ENCODE data around the gene CFAP210. TPM values are rescaled to one million over a fixed set of nuclear protein-coding genes. Genes with fewer than 3 reads are reported as not detected.
"Not testable (repeated sequence)": the region's sequence is repeated elsewhere in the genome, so short reads cannot be mapped to it uniquely, and the experiment has no call there.

CFAP210 gene
- total RNA-seq, 2 donors from 2014 or later = not detected

DNA sequence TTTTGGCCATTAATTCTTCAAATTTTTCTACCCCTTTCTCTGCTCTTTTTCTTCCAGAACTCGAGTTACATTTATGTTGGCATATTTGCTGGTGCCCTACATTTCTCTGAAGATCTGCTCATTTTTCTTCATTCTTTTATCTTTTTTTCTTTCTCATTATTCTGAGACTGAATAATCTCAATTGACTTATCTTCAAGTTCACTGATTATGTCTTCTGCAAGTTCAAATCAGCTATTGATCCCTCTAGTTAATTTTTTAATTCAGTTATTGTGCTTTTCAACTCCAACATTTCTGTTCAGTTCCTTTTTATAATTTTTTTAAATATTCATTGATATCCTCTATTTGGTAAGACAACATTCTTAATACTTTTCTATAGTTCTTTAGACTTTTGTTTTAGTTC lies 3.2 kb downstream of the CFAP210 start:
- DNase-seq (ENCODE audit: low spot score in 2 of 2) (no peak), ATAC-seq (no peak)
- Mint-ChIP-seq H3K9me3 (peaks cover 12 to 24% of the 10 kb centered on the region in 2 donors), H3K27ac (no peak overlapping the region), H3K36me3 (peaks cover 12 to 34% of the 10 kb centered on the region in 2 donors)

DNA sequence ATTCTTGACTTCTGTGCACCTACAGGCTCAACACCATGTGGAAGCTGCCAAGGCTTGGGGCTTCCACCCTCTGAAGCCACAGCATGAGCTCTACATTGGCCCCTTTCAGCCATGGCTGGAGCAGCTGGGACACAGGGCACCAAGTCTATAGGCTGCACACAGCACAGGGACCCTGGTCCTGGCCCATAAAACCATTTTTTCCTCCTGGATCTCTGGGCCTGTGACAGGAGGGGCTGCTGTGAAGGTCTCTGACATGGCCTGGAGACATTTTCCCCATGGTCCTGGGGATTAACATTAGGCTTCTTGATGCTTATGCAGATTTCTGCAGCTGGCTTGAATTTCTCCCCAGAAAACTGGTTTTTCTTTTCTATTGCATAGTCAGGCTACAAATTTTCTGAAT lies 6.3 kb downstream of the CFAP210 start:
- H3K36me3 Mint-ChIP-seq = peaks cover 12 to 34% of the 10 kb centered on the region in 2 donors
- not testable (repeated sequence) for ATAC-seq; DNase-seq (ENCODE audit: low spot score in 2 of 2); H3K27ac Mint-ChIP-seq
- peaks cover 12 to 24% of the 10 kb centered on the region in 2 donors for H3K9me3 Mint-ChIP-seq

DNA sequence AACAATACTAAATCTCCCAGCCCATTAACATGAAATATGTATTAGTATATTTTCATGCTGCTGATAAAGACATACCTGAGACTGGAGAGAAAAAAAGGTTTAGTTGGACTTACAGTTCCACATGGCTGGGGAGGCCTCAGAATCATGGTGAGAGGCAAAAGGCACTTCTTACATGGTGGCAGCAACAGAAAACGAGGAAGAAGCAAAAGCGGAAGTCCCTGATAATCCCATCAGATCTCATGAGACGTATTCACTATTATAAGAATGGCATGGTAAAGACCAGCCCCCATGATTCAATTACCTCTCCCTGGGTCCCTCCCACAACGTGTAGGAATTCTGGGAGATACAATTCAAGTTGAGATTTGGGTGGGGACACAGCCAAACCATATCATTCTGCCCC lies 7.4 kb downstream of the CFAP210 start:
- Mint-ChIP-seq H3K36me3 (peaks cover 10 to 34% of the 10 kb centered on the region in 2 donors), H3K9me3 (peaks cover 11 to 24% of the 10 kb centered on the region in 2 donors)
- not testable (repeated sequence) for H3K27ac Mint-ChIP-seq; DNase-seq (ENCODE audit: low spot score in 2 of 2); ATAC-seq

DNA sequence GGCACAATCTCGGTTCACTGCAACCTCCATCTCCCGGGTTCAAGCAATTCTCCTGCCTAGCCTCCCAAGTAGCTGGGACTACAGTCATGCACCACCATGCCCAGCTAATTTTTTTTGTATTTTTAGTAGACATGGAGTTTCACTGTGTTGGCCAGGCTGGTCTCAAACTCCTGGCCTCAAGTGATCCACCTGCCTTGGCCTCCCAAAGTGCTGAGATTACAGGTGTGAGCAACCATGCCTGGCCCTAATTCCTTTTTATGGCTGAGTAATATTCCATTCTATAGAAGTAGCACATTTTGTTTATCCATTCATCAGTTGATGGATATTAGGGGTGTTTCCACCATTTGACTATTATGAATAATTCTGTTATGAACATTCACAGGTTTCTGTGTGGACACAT lies 9.5 kb downstream of the CFAP210 start:
- Mint-ChIP-seq H3K9me3 (peaks cover 9 to 12% of the 10 kb centered on the region in 2 donors), H3K36me3 (peaks cover 4 to 21% of the 10 kb centered on the region in 2 donors)
- DNase-seq (ENCODE audit: low spot score in 2 of 2); H3K27ac Mint-ChIP-seq; ATAC-seq: not testable (repeated sequence)

DNA sequence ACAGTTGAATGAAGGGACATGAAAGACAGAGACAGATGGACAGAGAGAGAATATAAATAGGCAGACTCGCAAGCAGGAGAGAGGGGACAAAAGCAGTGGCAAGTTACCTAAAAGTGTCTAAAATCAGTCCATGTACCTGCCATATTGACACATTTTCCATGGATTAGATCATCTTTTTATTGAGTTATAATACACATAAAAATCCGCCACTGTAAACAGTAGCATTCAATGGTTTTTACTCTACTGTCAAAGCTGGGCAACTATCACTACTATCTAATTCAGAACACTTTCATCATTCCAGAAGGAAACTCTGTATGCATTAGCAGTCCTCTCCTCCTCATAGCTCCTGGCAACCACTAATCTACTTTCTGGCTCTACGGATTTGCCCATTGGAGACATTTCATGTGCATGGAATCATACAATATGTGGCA lies 10.1 kb downstream of the CFAP210 start:
- Mint-ChIP-seq H3K27ac (no peak overlapping the region), H3K9me3 (peaks cover 9 to 12% of the 10 kb centered on the region in 2 donors), H3K36me3 (peaks cover 4 to 21% of the 10 kb centered on the region in 2 donors)
- DNase-seq (ENCODE audit: low spot score in 2 of 2) (no peak), ATAC-seq (no peak)

DNA sequence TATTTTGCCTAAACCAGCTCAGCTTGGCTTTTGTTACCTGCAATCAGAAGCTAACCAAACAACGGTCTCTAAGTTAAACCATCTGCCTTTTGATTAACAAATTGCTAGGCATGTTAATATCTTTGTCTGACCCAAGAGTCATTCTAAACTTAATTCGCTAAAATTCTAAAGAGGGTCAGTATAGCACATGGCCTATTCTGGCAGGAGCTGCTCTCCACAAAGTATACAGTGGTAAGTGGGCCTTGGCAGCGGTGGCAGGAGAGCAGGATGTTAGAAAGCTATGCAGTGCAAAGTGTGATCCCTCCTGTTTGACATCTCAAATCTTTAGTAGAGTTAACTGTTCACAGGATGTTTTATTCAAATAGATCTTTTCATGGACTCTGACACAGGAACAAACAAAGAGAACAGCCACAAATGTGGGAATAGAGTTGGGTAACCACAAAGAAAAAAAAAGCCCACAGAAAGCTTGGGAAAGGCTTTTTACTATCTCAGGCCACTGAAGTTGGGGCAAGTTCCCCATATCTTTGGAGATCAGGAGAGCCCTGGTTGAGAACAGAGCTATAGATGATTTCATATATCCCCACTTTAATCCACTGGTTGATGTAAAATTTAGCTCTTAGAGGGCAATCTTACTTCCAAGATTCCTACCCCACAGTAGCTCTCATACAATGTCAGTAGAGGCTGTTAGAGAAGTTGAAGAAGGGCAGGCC lies 10.6 kb downstream of the CFAP210 start:
- H3K27ac Mint-ChIP-seq = peak overlapping the region in 1 of 2 donors; percentile 52
- H3K36me3 Mint-ChIP-seq = peaks cover 4 to 18% of the 10 kb centered on the region in 2 donors
- ATAC-seq (peak; percentile 41 to 56), DNase-seq (ENCODE audit: low spot score in 2 of 2) (no peak)
- peaks cover 6 to 9% of the 10 kb centered on the region in 2 donors for H3K9me3 Mint-ChIP-seq

DNA sequence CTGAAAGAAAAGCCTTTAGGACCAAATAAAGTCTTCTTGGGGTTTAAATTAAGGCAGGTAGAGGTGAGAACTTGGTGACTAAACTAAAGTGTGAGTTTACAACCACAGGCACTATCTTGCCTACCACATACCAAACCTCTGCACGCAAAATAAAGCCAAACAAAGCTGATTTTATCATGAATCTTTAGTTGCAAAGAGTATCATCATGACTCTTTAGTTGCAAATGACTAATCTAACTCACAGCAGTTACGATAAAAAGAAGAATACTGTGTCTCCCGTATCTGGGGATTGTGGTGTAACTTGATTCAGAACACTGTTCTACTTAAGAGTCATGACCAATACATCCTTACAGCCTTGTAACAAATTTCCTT lies 11.2 kb downstream of the CFAP210 start:
- Mint-ChIP-seq H3K27ac (peak overlapping the region in 1 of 2 donors; percentile 52), H3K36me3 (peaks cover 4 to 12% of the 10 kb centered on the region in 2 donors), H3K9me3 (peaks cover 3 to 5% of the 10 kb centered on the region in 2 donors)
- DNase-seq (ENCODE audit: low spot score in 2 of 2) = peak in 1 of 2 donors; percentile 27
- peak; percentile 93 to 97 for ATAC-seq

DNA sequence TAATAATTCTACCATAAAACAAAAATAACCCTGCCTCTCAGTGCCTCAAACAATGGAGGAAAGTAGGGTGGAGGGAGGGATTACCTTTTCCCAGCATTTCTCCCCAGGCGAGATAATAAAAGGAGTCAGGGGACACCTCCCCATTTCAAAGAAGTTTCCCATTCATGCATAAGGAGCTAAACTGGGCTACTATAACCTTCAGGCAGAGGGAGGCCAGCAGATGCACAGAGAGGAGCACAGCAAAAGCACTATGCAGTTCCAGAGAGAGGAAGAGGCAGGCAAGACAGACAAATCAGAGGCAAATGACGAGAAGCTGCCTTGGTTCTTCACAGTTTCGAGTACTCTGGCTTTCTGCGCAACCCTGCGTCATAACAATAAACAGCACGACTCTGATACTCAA lies 17.4 kb downstream of the CFAP210 start:
- H3K27ac Mint-ChIP-seq = no peak overlapping the region
- peaks cover 0 to 3% of the 10 kb centered on the region in 2 donors for H3K9me3 Mint-ChIP-seq
- H3K36me3 Mint-ChIP-seq = peaks cover 0 to 4% of the 10 kb centered on the region in 2 donors
- ATAC-seq (no peak), DNase-seq (ENCODE audit: low spot score in 2 of 2) (no peak)

DNA sequence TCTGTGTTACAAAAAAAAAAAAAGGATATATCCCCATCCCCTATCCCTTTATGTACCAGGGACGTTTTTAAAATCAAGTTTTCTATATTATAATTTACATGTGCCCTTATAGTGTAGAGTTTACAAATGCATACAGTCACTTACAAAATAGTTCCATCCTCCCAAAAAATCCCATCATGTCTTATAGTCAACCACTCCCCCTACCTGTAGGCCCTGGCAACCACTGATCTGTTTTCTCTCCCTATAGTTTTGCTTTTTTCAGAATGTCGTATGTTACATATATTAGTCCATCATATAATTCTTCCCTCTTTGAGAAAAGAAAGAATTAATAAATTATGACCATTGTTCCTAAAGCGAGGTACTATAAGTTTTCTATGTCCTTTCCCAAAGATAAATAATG lies 17.8 kb downstream of the CFAP210 start:
- H3K36me3 Mint-ChIP-seq = peaks cover 0 to 4% of the 10 kb centered on the region in 2 donors
- no peak for DNase-seq (ENCODE audit: low spot score in 2 of 2)

DNA sequence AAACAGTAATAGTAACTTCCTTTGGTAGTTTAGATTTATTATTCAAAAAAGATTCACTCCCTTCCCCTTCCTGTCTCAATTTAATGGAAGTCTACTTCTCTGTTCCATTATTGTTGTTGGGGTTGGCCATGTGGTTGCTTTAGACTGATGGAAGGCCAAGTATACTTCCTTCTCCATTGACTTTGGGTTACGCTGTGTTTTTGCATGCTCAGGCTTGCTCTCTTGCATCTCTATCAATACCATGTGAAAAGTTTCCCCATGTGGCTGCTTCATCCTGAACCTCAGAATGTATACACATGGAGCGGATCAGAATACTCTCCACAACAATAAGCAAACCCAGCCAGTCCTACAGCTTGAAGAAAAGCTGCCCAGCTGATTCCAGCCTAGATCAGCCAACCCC lies 20.3 kb downstream of the CFAP210 start:
- no peak overlapping the region for H3K27ac Mint-ChIP-seq
- no peaks in the 10 kb centered on the region for H3K36me3 Mint-ChIP-seq
- H3K9me3 Mint-ChIP-seq = no peaks in the 10 kb centered on the region
- DNase-seq (ENCODE audit: low spot score in 2 of 2) (no peak), ATAC-seq (no peak)

More for the DNA sequence above, 17.8 kb downstream of the CFAP210 start:
- Mint-ChIP-seq H3K9me3 (peaks cover 0 to 3% of the 10 kb centered on the region in 2 donors), H3K27ac (no peak overlapping the region)
- ATAC-seq = no peak

DNA sequence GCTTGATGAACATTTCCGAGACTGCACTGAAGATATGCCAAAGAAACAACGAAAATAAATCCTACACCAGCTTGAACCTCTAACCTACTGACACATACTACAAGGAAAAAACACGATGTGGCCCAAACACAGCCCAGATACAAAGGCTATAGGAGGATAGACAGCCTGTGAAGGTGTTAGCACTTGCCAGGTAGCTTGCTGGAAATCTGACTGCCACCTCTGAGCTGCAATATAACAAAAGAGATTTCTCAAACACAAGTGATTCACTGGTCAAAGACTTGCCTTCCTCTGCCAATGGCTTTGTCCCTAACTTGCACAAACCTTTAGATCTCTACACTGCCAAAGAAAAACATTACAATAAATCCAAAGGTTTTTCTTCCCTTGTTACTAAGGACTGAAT lies 21.1 kb downstream of the CFAP210 start:
- no peaks in the 10 kb centered on the region for H3K9me3 Mint-ChIP-seq
- DNase-seq (ENCODE audit: low spot score in 2 of 2) = no peak
- no peak overlapping the region for H3K27ac Mint-ChIP-seq
- no peak for ATAC-seq
- H3K36me3 Mint-ChIP-seq = no peaks in the 10 kb centered on the region

DNA sequence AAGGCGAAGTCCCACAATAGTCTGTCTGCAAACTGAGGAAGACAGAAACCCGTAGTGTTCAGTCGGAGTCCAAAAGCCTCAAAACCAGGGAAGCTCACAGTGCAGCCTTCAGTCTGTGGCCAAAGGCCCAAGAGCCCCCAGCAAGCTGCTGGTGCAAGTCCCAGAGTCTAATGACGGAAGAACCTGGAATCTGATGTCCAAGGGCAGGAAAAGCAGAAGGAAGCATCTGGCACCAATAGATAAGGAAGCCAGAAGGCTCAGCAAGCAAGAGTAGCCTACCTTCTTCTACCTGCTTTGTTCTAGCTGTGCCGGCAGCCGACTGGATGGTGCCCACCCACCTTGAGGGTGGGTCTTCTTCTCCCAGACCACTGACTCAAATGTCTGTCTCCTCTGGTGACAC lies 21.8 kb downstream of the CFAP210 start:
- Mint-ChIP-seq H3K9me3 (no peaks in the 10 kb centered on the region), H3K27ac (no peak overlapping the region), H3K36me3 (no peaks in the 10 kb centered on the region)
- DNase-seq (ENCODE audit: low spot score in 2 of 2) (no peak), ATAC-seq (no peak)

DNA sequence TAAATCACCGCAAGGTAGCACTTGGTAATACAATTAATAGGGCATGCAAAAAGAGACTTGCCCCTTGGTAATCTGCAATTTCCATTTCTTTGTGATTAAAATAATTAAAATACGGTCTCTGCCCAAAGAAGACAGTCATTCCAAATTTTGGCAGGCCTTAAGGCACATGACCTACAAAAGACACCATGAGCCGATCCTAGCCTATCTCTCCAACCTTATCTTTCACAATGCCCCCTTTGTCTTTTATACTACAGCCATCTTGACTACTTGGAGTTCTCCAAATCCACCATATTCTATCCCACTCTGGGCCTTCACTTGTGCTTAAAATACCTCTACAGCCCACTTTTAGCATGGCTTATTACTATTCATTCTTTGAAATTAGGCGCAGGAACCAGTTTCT lies 23.3 kb downstream of the CFAP210 start:
- Mint-ChIP-seq H3K36me3 (no peaks in the 10 kb centered on the region), H3K9me3 (no peaks in the 10 kb centered on the region), H3K27ac (no peak overlapping the region)
- ATAC-seq = no peak
- DNase-seq (ENCODE audit: low spot score in 2 of 2) = no peak

DNA sequence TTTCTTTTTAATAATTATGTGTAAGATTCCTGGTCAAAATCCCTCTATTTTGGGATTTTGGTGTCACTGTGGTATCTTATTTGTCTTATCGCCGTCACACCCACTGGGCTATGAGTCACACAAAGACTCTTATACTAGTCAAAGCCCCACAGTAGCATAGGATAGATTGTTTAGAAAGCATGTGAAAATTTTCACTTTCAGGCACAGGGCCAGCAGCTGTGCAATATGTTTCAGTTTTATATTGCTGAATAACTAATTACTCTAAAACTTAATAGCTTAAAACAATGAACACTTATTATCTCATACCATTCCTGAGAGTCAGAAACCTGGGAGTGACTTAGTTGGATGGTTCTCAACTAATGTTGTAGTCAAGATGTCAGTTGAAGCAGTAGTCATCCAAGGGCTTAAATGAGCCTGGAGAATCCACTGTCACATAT lies 24.0 kb downstream of the CFAP210 start:
- no peaks in the 10 kb centered on the region for H3K36me3 Mint-ChIP-seq
- no peak overlapping the region for H3K27ac Mint-ChIP-seq
- DNase-seq (ENCODE audit: low spot score in 2 of 2) = no peak
- H3K9me3 Mint-ChIP-seq = no peaks in the 10 kb centered on the region
- ATAC-seq = peak in 1 of 2 donors; percentile 62

DNA sequence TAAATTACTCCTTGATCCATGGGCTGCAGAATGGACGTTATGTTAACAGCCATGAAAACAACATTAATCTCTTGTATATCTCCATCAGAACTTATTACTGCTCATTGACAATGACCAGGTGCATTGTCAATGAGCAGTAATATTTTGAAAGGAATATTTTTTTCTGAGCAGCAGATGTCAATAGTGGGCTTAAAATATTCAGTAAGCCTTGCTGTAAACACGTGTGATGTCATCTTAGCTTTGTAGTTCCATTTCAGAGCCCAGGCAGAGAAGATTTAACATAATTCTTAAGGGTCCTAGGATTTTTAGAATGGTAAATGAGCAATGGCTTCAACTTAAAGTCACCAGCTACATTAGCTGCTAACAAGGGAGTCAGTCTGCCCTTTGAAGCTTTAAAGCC lies 26.6 kb downstream of the CFAP210 start:
- H3K36me3 Mint-ChIP-seq = no peaks in the 10 kb centered on the region
- DNase-seq (ENCODE audit: low spot score in 2 of 2) = no peak

DNA sequence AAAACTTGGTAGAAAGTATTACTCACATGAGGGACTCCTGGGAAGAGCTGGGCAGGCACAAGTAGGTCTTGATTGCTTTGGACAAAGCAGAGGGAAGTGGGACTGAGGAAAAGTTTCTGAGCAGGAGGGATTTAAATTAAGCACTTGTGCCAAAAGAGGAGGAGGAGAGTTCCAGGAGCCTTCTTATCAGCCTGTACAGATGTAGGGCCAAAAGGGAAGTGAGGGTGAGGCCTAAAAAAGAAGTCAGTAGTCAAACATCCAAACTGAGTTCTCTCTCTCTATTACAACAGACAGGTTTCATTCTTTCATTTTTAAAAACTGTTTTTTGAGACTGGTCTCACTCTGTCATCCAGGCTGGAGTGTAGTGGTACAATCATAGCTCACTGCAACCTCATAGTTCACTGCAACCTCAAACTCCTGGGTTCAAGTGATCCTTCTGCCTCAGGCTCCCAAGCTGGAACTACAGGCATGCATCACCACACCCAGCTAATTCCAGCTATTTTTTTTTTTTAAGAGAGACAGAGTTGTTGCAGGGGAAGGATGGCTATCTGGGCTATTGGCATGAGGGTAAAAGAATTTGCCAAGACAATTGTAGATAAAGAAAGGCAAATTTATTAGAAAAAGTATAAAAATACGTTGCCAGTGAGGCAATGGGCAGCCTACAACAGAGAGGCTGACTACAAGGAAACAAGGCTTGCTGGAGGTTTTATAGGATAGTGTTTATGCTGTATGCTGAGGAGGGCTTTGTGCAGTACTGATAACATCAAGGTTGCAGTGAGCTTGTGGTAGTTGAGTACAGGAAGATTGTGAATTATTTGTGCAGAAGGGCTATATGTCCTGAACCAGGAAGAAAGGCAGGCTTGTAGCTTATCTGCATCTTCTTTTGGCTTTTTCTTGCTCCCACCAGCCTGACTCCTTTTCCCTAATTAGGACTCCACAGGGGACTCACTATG lies 29.0 kb downstream of the CFAP210 start:
- ATAC-seq = no peak

More for the DNA sequence above, 26.6 kb downstream of the CFAP210 start:
- Mint-ChIP-seq H3K9me3 (no peaks in the 10 kb centered on the region), H3K27ac (no peak overlapping the region)
- no peak for ATAC-seq

DNA sequence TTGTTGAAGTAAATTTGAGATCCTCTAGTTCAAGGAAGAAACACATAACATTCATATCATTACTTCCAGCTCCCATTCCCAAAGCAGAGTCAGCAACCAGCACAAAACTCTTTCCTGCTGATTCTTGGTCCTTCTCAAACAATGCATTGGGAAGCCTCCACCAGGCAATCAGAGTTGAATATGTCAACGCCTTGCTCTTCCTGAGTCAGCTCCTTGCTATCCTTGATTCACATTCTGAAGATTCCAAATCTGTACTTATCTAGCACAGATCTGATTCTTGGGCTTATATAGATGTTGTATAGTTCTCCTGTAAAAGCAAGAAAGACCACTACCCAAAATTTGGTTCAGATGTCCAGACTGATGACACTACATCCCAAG lies 29.6 kb downstream of the CFAP210 start:
- ATAC-seq = no peak
- H3K27ac Mint-ChIP-seq = no peak overlapping the region
- no peak for DNase-seq (ENCODE audit: low spot score in 2 of 2)
- H3K9me3 Mint-ChIP-seq = no peaks in the 10 kb centered on the region
- no peaks in the 10 kb centered on the region for H3K36me3 Mint-ChIP-seq

More for the DNA sequence above, 29.0 kb downstream of the CFAP210 start:
- H3K27ac Mint-ChIP-seq = peak overlapping the region in 1 of 2 donors; percentile 2
- H3K36me3 Mint-ChIP-seq = no peaks in the 10 kb centered on the region
- DNase-seq (ENCODE audit: low spot score in 2 of 2) = no peak
- H3K9me3 Mint-ChIP-seq = no peaks in the 10 kb centered on the region
